ENCODE measurements around the gene KRT35. TPM values are rescaled to one million over a fixed set of nuclear protein-coding genes. Genes with fewer than 3 reads are reported as not detected.
A peak's percentile ranks its signal among the peaks of the same experiment; 100 is the strongest.

KRT35 gene
- total RNA-seq, 2 experiments from 2014 or later = not detected

DNA sequence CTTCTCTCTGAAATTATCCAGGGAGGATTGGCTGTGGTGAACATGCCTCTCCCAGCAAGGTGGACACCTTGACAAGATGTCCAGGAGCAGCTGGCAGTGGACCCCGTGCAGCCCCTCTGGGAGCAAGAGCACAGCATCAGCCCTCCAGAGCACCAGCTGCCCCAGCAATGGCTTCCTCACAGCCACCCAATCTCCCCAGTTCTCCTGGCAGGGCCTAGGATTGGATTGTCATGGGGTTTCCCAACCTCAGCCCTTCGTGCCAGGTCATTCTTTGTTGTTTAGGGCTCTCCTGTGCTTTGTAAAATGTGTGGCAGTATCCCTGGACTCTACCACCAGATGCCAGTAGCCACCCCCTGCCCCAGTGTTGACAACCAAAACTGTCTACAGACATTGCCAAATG, 10.5 kb upstream of the KRT35 start:
- no peak overlapping the region for H3K27ac Mint-ChIP-seq
- H3K9me3 Mint-ChIP-seq = no peaks in the 10 kb centered on the region
- POLR2A ChIA-PET = no interaction called here

DNA sequence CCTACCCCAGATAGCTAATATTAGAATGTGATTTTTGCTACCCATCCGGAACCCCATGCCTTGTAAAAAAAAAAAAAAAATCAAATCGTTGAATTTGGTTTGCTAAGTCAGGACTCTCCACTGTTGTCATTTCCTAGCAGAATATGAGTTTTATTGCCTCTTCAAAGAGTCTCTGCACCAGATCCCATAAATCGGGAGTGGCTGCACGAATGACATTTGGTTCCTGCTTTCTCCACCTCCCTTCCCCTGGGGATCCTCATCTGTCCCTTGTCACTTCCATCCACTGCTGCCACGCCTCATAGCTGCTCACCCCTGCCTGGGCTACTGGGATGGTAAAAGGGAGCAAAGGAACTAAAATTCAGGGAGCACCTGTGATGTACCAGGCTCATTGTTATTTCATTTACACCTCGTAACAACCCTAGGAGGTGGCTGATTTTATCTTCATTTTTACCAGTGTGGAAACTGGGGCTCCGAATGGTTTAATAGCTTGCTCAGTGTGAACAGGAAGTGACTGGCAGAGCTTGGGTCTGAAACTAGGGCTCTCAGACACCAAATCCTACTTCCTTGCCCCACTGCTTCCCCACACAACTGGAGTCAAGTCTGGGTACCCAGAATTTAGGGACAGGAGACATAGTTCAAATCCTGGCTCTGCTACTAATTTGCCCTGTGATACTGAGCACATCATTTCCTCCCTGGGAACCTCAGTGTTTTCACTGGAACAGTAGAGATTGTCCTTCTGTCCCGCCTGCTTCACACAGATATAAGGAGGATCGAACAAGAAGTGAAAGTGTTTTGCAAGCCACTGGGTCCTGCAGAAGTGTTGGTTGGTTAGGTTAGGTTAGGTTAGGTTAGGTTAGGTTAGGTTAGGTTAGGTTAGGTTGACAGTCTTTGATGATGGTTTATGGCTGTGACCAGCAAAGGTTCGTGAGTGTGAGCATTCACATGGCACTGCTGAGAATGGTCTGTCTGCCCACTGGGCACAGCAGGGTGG, 9.3 kb upstream of the KRT35 start:
- Mint-ChIP-seq H3K4me3 (no peak overlapping the region), H3K9me3 (no peaks in the 10 kb centered on the region), H3K36me3 (ENCODE audit: low read depth) (no peaks in the 10 kb centered on the region), H3K27ac (no peak overlapping the region), H3K4me1 (peaks cover 2% of the 10 kb centered on the region), H3K27me3 (no peaks in the 10 kb centered on the region)
- no peak for DNase-seq
- ChIA-PET CTCF (interaction anchor here (0.9 to 2.6 kb wide), 3 partner anchors 13 to 159 kb away, joined by 3 to 8 read pairs (median 3); no protein-coding TSS in a partner anchor), POLR2A (no interaction called here)

More for the DNA sequence above, 10.5 kb upstream of the KRT35 start:
- Mint-ChIP-seq H3K4me3 (no peak overlapping the region), H3K4me1 (peaks cover 2% of the 10 kb centered on the region), H3K27me3 (no peaks in the 10 kb centered on the region), H3K36me3 (ENCODE audit: low read depth) (no peaks in the 10 kb centered on the region)
- no peak for DNase-seq
- CTCF ChIA-PET = interaction anchor here (2.6 kb wide), 1 partner anchor 58 kb away, joined by 8 read pairs; no protein-coding TSS in a partner anchor

DNA sequence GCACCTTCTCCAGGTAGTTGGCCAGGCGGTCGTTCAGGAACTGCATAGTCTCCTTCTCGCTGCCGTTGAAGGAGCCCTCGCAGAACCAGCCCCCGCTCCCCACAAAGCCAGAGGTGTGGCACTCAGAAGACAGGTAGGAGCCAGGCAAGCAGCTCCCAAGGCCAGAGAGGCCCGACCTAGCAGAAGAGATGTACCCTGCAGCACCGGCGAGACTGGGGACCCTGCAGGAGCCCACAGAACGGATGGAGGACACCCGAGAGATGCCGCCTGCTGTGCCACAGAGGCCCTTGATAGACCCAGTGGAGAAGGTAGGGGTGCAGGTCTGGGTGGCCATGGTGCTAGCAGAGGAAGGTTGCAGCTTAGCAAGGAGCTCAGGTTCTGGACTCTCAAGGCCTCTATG, 8.6 kb upstream of the KRT35 start, which contains the start of gene KRT36:
Gene KRT36 (minus strand): TSS at position 380 of the 400 bp plus-strand sequence. CDS start 46 bp downstream, at position 334.
- Mint-ChIP-seq H3K4me3 (no peak within 1 kb of the TSS), H3K27me3 (no peaks in the 10 kb centered on the region), H3K4me1 (peaks cover 2% of the 10 kb centered on the region), H3K27ac (no peak within 1 kb of the TSS), H3K36me3 (ENCODE audit: low read depth) (no peaks in the 10 kb centered on the region), H3K9me3 (no peaks in the 10 kb centered on the region)
- ChIA-PET POLR2A (no interaction called here), CTCF (interaction anchor here (1.8 kb wide), 1 partner anchor 159 kb away, joined by 3 read pairs; no protein-coding TSS in a partner anchor)
- DNase-seq = no peak

DNA sequence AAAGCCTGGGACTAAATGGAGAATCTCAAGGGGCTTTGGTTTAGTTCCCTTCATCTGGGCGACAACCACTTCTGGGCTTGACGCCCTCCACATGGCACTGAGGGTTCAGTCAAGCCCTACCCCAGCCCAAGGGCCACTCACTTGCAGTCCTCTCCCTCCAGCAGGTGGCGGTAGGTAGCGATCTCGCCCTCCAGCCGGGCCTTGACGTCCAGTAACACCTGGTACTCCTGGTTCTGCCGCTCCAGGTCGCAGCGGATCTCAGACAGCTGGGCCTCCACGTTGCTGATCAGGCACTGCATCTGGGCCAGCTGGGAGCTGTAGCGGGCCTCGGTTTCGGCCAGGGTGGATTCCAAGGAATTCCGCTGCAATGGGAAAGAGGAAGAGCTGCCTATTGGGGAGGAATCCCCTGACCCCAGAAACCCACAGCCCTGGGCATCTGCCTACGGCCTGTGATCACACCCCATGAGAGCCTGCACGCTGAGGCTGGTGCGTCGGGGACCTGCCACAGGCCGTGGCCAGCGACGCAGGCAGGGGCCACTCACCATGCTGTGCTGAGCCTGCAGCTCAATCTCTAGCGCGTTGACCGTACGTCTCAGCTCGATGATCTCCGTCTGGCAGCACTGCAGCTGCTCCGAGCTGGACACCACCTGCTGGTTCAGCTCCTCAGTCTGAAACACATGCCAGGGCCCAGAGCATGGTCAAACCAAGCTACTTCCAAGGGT, 6.0 kb upstream of the KRT35 start:
- H3K4me1 Mint-ChIP-seq = peaks cover 2% of the 10 kb centered on the region
- no peaks in the 10 kb centered on the region for H3K36me3 Mint-ChIP-seq (ENCODE audit: low read depth)
- ChIA-PET POLR2A (no interaction called here), CTCF (interaction anchor here (1.6 to 2.1 kb wide), 4 partner anchors 9 to 179 kb away, joined by 4 to 6 read pairs (median 4); no protein-coding TSS in a partner anchor)
- H3K9me3 Mint-ChIP-seq = no peaks in the 10 kb centered on the region
- peaks cover 4% of the 10 kb centered on the region for H3K27me3 Mint-ChIP-seq
- peak; percentile 42 for DNase-seq
- H3K4me3 Mint-ChIP-seq = no peak overlapping the region
- no peak overlapping the region for H3K27ac Mint-ChIP-seq

DNA sequence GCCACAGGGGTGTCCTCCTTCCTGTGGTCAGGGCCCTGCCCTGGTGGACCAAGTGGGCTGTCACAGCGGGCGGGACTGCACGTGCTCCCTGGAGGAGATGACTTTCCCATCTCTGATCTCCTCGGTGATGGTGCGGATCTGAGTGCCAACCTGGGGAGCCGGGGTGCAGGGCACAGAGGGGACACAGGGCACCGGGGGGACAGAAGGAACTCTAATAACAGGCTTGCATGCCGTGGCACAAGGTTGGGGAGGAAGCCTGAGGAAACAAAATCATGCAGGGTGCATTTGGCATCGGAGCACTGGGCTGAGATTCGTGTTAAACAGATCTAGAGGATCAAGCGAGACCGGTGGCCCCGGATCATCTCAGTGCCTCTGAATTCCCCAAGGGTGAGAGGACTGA, 5.4 kb upstream of the KRT35 start:
- H3K27me3 Mint-ChIP-seq = peaks cover 4% of the 10 kb centered on the region
- no peak overlapping the region for H3K4me3 Mint-ChIP-seq
- no peaks in the 10 kb centered on the region for H3K9me3 Mint-ChIP-seq
- H3K27ac Mint-ChIP-seq = no peak overlapping the region
- DNase-seq = no peak
- ChIA-PET CTCF (interaction anchor here (1.6 to 2.1 kb wide), 3 partner anchors 9 to 180 kb away, joined by 4 to 6 read pairs (median 5); no protein-coding TSS in a partner anchor), POLR2A (no interaction called here)
- H3K4me1 Mint-ChIP-seq = peaks cover 2% of the 10 kb centered on the region
- H3K36me3 Mint-ChIP-seq (ENCODE audit: low read depth) = no peaks in the 10 kb centered on the region

DNA sequence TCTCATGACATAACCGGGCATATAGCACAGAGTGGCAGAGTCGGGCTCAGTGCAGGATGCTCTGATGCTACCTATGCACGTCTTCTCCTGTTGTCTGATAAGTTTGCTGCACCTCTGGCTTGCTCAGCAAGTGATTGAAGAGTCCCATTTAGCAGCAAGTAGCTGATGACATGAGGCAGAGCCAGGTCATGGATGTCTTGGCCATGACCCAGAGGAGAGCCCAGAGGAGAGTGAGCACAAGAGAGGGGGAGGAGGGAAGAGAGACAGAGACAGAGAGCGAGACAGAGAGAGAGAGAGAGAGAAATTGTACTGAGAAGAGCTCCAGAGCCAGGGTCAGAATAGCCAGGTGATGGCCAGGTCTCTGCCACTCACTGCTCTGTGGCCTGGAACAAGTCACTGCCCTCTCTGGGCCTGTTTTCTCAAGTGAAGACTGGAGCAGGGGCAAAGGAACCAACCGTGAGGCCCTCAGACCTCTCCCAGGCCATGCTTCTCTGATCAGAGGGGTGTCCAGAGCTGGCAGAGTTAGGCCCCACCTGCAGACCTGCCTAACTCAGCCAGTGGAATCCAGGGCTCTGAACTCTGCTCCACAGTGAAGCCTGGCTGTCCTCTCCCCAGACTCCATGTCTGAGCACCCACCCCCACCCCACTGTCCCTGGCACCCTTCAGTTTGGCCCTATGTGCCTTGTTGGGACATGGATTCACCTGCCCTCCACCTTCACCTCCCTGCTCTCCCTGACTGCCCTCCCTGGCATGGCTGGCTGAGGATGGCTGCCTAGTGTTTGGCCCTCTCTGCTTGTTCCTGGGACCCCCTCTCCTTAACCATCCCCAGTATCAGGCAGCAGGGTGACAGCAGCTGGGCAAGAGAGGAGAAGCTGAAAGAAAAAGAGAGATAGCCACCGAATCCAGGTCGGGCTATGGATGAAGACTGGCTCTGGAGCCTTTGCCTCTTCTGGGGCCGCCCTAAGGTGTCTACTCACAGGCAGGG, 4.3 kb upstream of the KRT35 start:
- POLR2A ChIA-PET = no interaction called here
- peaks cover 4% of the 10 kb centered on the region for H3K27me3 Mint-ChIP-seq
- no peak for DNase-seq
- peaks cover 2% of the 10 kb centered on the region for H3K4me1 Mint-ChIP-seq
- CTCF ChIA-PET = interaction anchor here (1.7 kb wide), 1 partner anchor 10 kb away, joined by 4 read pairs; no protein-coding TSS in a partner anchor
- H3K36me3 Mint-ChIP-seq (ENCODE audit: low read depth) = no peaks in the 10 kb centered on the region
- no peak overlapping the region for H3K4me3 Mint-ChIP-seq
- H3K27ac Mint-ChIP-seq = no peak overlapping the region
- no peaks in the 10 kb centered on the region for H3K9me3 Mint-ChIP-seq

DNA sequence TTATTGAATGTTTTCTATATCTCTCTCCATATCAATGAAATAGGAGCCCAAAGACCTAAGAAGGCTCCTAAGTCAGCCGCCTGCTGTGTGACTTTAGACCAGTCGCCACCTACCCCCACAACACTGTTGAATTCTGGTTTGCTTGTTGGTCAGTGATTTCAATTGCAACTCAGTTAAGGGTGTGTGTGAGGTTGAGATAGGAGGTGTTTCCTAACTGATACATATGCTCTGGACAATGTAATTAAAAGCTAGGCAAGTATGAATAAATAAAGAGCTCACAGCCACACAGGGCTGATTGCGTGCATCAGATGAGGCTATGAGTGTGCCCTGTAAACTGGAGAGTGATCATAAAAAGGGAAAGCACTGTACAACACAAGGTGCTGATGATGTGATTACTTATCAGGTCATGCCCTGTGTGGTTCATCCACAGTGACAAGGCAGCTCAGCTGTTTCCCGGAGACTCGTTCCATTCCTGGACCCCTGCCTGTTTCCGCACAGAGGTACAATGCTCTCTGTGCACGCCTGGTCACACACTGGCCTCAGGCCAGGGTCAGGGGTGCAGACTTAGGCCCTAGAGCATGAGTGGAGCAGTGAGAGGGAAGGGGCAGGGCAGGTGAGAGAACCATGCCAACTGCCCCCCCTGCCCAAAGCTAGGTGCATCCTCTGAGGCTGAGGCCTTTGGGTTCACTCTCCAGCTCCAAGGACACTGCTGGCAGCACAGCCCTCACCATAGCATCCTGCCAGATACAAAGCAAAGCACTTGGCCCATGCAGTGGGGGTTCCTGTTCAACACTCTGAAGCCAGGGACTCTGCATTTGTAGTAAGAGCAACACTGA, 3.3 kb upstream of the KRT35 start:
- Mint-ChIP-seq H3K27me3 (peaks cover 4% of the 10 kb centered on the region), H3K4me1 (no peaks in the 10 kb centered on the region), H3K36me3 (ENCODE audit: low read depth) (no peaks in the 10 kb centered on the region), H3K9me3 (no peaks in the 10 kb centered on the region), H3K27ac (no peak overlapping the region), H3K4me3 (no peak overlapping the region)
- CTCF ChIA-PET = interaction anchor here (1.0 kb wide), 1 partner anchor 65 kb away, joined by 4 read pairs; no protein-coding TSS in a partner anchor
- DNase-seq = no peak
- POLR2A ChIA-PET = no interaction called here

DNA sequence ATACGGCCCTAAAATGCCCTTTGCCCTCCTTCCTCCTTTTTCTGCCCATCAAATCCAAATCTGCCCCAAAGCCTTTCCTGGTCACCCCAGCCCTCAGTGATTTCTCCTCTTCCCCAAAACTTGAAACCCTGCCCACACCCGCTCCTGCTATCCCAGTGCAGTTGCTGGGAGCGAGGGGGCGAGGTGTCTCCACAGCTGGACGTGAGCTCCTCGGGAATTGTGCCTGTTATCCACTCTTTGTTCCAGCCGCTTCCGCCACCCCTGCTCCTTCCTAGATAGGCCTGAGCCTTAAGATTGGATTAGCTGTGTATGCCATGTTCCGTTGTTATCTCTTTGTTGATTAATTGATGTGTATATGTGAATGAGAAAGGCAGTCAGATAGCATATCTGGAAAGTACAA, 2.6 kb upstream of the KRT35 start:
- Mint-ChIP-seq H3K36me3 (ENCODE audit: low read depth) (no peaks in the 10 kb centered on the region), H3K27me3 (peaks cover 4% of the 10 kb centered on the region), H3K4me1 (no peaks in the 10 kb centered on the region), H3K4me3 (no peak overlapping the region), H3K9me3 (no peaks in the 10 kb centered on the region), H3K27ac (no peak overlapping the region)
- ChIA-PET POLR2A (no interaction called here), CTCF (interaction anchor here (1.0 to 1.5 kb wide), 2 partner anchors 14 to 65 kb away, joined by 3 to 4 read pairs; no protein-coding TSS in a partner anchor)
- DNase-seq = no peak

DNA sequence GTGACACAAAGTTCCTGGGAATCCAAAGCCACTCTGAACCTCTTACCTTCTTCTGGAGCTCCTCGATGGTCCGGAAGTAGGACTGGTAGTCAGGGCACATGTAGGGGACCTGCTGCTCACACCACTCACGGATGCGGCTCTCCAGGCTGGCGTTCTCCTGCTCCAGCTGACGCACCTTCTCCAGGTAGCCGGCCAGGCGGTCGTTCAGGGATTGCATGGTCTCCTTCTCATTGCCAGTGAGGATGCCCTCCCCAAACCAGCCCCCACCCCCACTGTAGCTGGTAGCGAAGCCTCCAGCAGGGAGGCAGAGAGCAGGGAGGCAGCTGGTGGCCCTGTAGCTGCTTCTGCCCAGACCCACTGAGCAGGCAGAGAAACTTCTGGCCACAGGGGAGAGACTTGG, 370 bp downstream of the KRT35 start:
- no peak overlapping the region for H3K27ac Mint-ChIP-seq
- no peaks in the 10 kb centered on the region for H3K9me3 Mint-ChIP-seq
- ChIA-PET CTCF (no interaction called here), POLR2A (no interaction called here)
- peaks cover 4% of the 10 kb centered on the region for H3K27me3 Mint-ChIP-seq
- H3K4me1 Mint-ChIP-seq = no peaks in the 10 kb centered on the region
- no peaks in the 10 kb centered on the region for H3K36me3 Mint-ChIP-seq (ENCODE audit: low read depth)
- no peak for DNase-seq
- no peak overlapping the region for H3K4me3 Mint-ChIP-seq

DNA sequence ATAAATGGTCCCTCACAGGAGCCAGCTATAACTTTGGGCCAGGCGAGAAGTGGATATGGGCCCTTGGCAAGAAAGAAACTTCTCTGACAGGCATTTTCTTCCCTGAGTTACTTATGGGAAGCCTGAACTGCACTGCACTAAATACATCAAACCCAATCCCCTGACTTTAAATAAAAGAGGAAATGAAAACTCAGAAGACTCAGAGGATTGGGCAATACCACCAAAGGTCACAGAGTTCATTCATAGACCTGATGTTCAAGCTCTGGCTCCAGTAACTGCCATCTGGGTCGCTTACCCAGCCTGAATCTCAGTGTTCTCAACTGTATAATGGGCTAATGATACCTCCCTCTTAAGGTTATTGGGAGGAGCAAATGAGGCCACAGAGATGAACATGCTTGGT, 815 bp downstream of the KRT35 start:
- ChIA-PET POLR2A (no interaction called here), CTCF (no interaction called here)
- Mint-ChIP-seq H3K27me3 (peaks cover 4% of the 10 kb centered on the region), H3K27ac (no peak overlapping the region), H3K4me1 (no peaks in the 10 kb centered on the region), H3K4me3 (no peak overlapping the region), H3K36me3 (ENCODE audit: low read depth) (no peaks in the 10 kb centered on the region), H3K9me3 (no peaks in the 10 kb centered on the region)
- DNase-seq = no peak

DNA sequence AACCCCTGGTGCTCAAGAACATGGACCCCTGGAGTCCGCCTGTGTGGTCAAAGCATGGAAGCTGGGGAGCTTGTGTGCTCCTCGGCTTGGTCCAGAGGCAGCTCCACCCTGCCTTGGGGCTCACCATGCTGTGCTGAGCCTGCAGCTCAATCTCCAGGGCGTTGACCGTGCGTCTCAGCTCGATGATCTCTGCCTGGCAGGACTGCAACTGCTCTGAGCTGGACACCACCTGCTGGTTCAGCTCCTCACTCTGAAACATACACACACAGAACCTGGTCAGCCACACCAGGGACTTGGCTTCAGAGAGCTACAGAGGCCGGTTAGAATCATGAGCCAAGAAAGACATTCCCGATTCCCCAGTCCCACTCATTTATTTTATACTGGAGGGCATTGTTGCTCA, 2.7 kb downstream of the KRT35 start:
- no peak overlapping the region for H3K4me3 Mint-ChIP-seq
- no peak for DNase-seq
- POLR2A ChIA-PET = no interaction called here
- CTCF ChIA-PET = interaction anchor here (1.1 kb wide), 1 partner anchor 20 kb away, joined by 3 read pairs; no protein-coding TSS in a partner anchor
- no peaks in the 10 kb centered on the region for H3K4me1 Mint-ChIP-seq
- H3K36me3 Mint-ChIP-seq (ENCODE audit: low read depth) = no peaks in the 10 kb centered on the region
- H3K27ac Mint-ChIP-seq = no peak overlapping the region
- H3K27me3 Mint-ChIP-seq = peaks cover 2% of the 10 kb centered on the region
- H3K9me3 Mint-ChIP-seq = no peaks in the 10 kb centered on the region

Data from activated CD4-positive, alpha-beta memory T cell treated with anti-CD3 and anti-CD28 coated beads, Interleukin-2, amount 10 ng/mL, durations not matched to agents 7 days and 5 days (primary cell).